ENCODE data around the gene SLC15A2.
A peak's percentile ranks its signal among the peaks of the same experiment; 100 is the strongest.

SLC15A2 gene

GRCh38 chr3:121863801-121864200 is 30.4 kb upstream of the SLC15A2 start:
- Mint-ChIP-seq H3K4me3 (no peak overlapping the region), H3K4me1 (no peaks in the 10 kb centered on the region), H3K27me3 (ENCODE audit: low read depth, poor library complexity) (no peaks in the 10 kb centered on the region), H3K36me3 (ENCODE audit: low read depth) (peaks cover 16% of the 10 kb centered on the region), H3K27ac (no peak overlapping the region), H3K9me3 (peaks cover 26% of the 10 kb centered on the region)
- DNase-seq, result no peak
- no peak for TF ChIP-seq CTCF (IDR thresholded peaks at IDR 0.05)

GRCh38 chr3:121869736-121870135 is 24.5 kb upstream of the SLC15A2 start:
- Mint-ChIP-seq H3K9me3 (no peaks in the 10 kb centered on the region), H3K4me1 (no peaks in the 10 kb centered on the region), H3K27ac (no peak overlapping the region), H3K27me3 (ENCODE audit: low read depth, poor library complexity) (no peaks in the 10 kb centered on the region), H3K4me3 (no peak overlapping the region), H3K36me3 (ENCODE audit: low read depth) (no peaks in the 10 kb centered on the region)
- TF ChIP-seq CTCF (IDR thresholded peaks at IDR 0.05), result no peak
- no peak for DNase-seq

- Mint-ChIP-seq H3K4me3 (no peak overlapping the region), H3K36me3 (ENCODE audit: low read depth) (no peaks in the 10 kb centered on the region), H3K9me3 (no peaks in the 10 kb centered on the region), H3K4me1 (no peaks in the 10 kb centered on the region), H3K27ac (no peak overlapping the region), H3K27me3 (ENCODE audit: low read depth, poor library complexity) (no peaks in the 10 kb centered on the region)
- TF ChIP-seq CTCF (IDR thresholded peaks at IDR 0.05), result no peak
- DNase-seq, result no peak
Measured at GRCh38 chr3:121870717-121871116, 23.5 kb upstream of the SLC15A2 start.

- TF ChIP-seq CTCF (IDR thresholded peaks at IDR 0.05), result no peak
- H3K27me3 Mint-ChIP-seq (ENCODE audit: low read depth, poor library complexity), result no peaks in the 10 kb centered on the region
- H3K27ac Mint-ChIP-seq, result no peak overlapping the region
- H3K4me3 Mint-ChIP-seq, result no peak overlapping the region
- no peaks in the 10 kb centered on the region for H3K4me1 Mint-ChIP-seq
- DNase-seq, result no peak
- H3K36me3 Mint-ChIP-seq (ENCODE audit: low read depth), result no peaks in the 10 kb centered on the region
- H3K9me3 Mint-ChIP-seq, result no peaks in the 10 kb centered on the region
Measured at GRCh38 chr3:121871430-121871829, 22.8 kb upstream of the SLC15A2 start.

- no peak for TF ChIP-seq CTCF (IDR thresholded peaks at IDR 0.05)
- DNase-seq, result no peak
- H3K4me3 Mint-ChIP-seq, result no peak overlapping the region
- no peaks in the 10 kb centered on the region for H3K36me3 Mint-ChIP-seq (ENCODE audit: low read depth)
- no peaks in the 10 kb centered on the region for H3K9me3 Mint-ChIP-seq
- H3K4me1 Mint-ChIP-seq, result no peaks in the 10 kb centered on the region
- H3K27me3 Mint-ChIP-seq (ENCODE audit: low read depth, poor library complexity), result no peaks in the 10 kb centered on the region
- H3K27ac Mint-ChIP-seq, result no peak overlapping the region
Measured at GRCh38 chr3:121878411-121878810, 15.8 kb upstream of the SLC15A2 start.

GRCh38 chr3:121883507-121883906 is 10.7 kb upstream of the SLC15A2 start:
- Mint-ChIP-seq H3K27me3 (ENCODE audit: low read depth, poor library complexity) (no peaks in the 10 kb centered on the region), H3K9me3 (no peaks in the 10 kb centered on the region), H3K4me1 (no peaks in the 10 kb centered on the region), H3K27ac (no peak overlapping the region), H3K4me3 (no peak overlapping the region), H3K36me3 (ENCODE audit: low read depth) (no peaks in the 10 kb centered on the region)
- DNase-seq, result no peak
- TF ChIP-seq CTCF (IDR thresholded peaks at IDR 0.05), result peak; percentile 17
